OCI-LY3 (cell line): Measurements from ENCODE around the gene MORC3.

Experiments
- EZH2phosphoT487 ChIP-seq: fragments of 200-600 bp; shearing (Covaris generic); IDR thresholded peaks from 2 replicates; pipeline ENCODE4 v1.6.1; 2018; ENCODE audit warnings: antibody characterized with exemption, mixed run types, low read depth
- TF ChIP-seq, protein P1 (sequence below): fragments of 200-600, 300-600 bp; sonication (generic); IDR thresholded peaks from 2 replicates; pipeline ENCODE4 v1.5.1; 2014; ENCODE audit warnings: antibody characterized with exemption, low read length, low read depth

DNA sequence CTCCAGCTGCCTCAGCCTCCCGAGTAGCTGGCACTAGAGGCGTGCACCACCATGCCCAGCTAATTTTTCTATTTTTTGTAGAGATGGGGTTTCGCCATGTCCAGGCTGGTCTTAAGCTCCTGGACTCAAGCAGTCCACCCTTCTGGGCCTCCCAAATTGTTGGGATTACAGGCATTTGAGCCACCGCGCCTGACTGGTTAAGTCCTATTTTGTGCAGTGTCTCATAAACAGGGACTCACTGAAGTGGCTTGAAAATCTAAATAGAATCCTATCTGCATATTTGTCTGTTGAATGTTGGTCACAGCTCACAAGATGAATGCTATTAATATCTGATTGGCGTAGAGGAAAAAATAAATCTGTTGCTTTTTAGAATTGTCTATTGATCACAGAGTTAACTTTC, 59.3 kb downstream of the MORC3 start:
- TF ChIP-seq, protein P1, sequence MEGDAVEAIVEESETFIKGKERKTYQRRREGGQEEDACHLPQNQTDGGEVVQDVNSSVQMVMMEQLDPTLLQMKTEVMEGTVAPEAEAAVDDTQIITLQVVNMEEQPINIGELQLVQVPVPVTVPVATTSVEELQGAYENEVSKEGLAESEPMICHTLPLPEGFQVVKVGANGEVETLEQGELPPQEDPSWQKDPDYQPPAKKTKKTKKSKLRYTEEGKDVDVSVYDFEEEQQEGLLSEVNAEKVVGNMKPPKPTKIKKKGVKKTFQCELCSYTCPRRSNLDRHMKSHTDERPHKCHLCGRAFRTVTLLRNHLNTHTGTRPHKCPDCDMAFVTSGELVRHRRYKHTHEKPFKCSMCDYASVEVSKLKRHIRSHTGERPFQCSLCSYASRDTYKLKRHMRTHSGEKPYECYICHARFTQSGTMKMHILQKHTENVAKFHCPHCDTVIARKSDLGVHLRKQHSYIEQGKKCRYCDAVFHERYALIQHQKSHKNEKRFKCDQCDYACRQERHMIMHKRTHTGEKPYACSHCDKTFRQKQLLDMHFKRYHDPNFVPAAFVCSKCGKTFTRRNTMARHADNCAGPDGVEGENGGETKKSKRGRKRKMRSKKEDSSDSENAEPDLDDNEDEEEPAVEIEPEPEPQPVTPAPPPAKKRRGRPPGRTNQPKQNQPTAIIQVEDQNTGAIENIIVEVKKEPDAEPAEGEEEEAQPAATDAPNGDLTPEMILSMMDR: no peak
- TF ChIP-seq EZH2phosphoT487: no peak
